Muscle of arm (tissue), 12 donors: ENCODE data around the gene TAMM41. TPM values are rescaled to one million over a fixed set of nuclear protein-coding genes. Genes with fewer than 3 reads are reported as not detected.
"Not testable (repeated sequence)": the region's sequence is repeated elsewhere in the genome, so short reads cannot be mapped to it uniquely, and the experiment has no call there.

Experiments
- DNase-seq: peaks from one replicate; pipeline ENCODE4 v3.0.0-alpha.2; 2013
- polyA plus RNA-seq, 12 donors: library from polyadenylated mRNA; unstranded; fragments of 120-200 nt; gene quantifications; one replicate each; pipeline ENCODE4 v1.2.1, GENCODE V29; 2013; ENCODE audit not compliant: insufficient read length in 12 of 12

Gene TAMM41
- polyA plus RNA-seq, 12 donors = 12.0 to 17.0 (median 14.3) TPM; not detected in 1

GRCh38 chr3:11819146-11819689, 27.5 kb downstream of the TAMM41 start:
- DNase-seq = no peak

GRCh38 chr3:11818033-11818432, 28.7 kb downstream of the TAMM41 start:
- no peak for DNase-seq

GRCh38 chr3:11815111-11815510, 31.6 kb downstream of the TAMM41 start:
- no peak for DNase-seq

- no peak for DNase-seq
Measured at GRCh38 chr3:11814663-11815062, 32.0 kb downstream of the TAMM41 start.

DNA sequence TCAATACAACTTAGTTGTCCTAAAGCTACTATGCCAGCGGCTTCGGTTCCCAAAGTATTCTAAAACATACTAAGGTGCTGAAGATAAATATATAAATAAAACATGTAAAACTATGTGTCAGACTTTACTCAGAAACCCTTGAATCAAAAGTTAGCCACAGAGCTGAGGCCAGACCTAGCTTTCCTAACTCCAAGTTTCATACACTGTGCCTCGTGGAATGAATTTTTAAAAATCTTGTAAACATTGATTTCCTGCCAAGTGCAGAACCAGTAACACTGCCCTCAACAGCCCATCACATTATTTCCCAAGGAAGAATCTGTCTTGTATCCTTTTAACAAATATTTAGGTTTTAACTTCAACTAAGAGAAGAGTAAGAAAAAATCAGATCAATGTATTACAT, 36.4 kb downstream of the TAMM41 start:
- DNase-seq = no peak

GRCh38 chr3:11808231-11808630, 38.5 kb downstream of the TAMM41 start:
- DNase-seq = peak; percentile 9

DNA sequence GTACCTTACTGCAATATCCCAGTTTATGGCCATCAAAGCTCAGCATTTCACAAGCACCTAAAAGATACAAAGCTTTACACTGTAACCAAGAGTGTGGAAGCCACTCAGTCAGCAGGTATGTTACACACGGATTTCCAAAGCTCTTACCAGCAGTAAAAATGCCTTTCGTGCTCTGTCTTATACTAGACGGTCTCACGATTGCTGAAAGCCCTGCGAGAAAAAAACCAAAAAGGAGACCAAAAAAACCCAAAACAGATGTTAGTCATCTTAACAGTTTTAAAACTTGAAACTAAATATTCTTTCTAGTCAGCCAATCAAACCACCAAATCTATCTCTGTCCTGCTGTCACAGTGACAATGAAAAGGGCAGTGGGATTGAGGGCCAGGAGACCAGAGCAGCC, 39.0 kb downstream of the TAMM41 start:
- peak; percentile 3 for DNase-seq

GRCh38 chr3:11805716-11806115, 41.0 kb downstream of the TAMM41 start:
- DNase-seq = no peak

DNA sequence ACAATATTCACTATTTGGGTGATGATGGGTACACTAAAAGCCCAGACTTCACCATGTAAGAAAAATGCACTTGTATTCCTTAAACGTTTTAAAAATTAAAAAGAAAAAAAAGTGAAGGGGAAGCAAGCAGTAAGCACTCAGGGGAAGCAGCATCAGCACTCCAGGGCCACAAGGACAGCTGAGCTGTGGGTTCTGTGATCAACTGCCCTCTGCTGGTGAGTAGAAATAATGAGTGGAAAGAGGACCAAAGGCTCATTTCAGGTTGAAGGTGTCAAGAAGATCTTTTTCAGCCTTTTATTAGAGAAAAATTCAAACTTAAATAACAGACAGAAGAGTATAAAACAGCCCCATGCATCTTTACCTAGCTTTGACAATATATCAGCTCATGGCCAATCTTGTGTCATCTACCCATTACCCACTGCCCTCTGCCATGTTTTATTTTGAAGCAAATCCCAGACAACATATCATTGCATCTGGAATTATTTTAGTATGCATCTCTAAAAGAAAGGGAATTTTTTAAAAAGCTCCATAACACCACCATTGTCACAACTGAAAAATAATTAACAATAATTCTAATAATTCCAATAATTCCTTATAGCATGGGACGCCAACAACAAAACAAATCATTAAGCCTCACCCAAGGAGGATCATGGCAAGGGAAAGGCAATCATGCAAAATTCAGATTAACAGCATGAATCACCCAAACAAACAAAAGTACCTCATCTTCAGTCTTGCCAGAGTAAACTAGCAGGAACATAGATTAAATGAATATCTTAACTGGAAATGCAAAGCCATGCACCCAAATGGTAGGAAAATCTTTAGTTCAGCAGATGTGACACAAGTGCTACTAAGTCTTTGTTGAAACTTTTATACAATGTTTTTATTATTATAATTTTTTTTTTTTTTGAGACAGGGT, 42.5 kb downstream of the TAMM41 start:
- DNase-seq = peak; percentile 15

GRCh38 chr3:11799791-11800190, 46.9 kb downstream of the TAMM41 start:
- DNase-seq = no peak

DNA sequence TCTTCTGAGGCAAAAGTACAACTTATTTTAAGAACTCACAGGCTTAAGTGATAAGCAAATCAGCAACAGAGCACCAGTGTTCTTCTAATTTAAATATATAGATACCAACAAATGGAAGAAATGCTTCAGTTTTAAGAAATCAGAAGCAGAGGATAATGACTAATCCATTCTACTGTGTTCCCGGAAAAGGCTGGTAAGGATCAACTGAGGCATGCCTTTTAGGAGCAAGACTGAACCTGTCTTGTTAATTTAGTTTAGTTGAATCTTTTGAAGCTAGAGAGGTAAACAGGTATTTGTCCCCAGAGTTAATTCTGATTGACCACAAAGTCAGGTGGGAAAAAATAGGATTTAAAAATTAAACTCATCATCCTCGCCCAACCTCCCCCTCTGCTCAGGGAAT, 51.8 kb downstream of the TAMM41 start:
- DNase-seq = no peak

GRCh38 chr3:11791339-11792200, 55.1 kb downstream of the TAMM41 start:
- no peak for DNase-seq

DNA sequence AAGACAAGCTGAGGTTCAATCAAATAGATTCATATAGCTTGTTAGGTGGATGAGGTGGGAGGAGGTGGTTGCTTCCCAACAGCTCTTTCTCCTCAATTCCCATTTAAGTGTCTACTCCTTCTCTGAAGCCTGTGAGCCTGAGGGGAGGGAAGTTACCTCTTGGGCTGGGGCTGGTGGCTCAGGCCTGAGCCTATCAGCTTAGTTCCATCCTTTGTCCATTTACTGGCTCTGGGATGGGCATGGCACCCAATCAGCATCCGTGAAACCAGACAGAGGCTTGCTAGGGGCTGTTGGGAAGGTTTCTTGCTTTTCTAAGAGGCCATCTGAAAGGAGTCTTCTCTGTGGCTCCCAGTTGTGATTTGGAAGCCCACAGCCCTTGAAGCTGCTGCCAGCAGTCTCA, 57.3 kb downstream of the TAMM41 start:
- DNase-seq = no peak

DNA sequence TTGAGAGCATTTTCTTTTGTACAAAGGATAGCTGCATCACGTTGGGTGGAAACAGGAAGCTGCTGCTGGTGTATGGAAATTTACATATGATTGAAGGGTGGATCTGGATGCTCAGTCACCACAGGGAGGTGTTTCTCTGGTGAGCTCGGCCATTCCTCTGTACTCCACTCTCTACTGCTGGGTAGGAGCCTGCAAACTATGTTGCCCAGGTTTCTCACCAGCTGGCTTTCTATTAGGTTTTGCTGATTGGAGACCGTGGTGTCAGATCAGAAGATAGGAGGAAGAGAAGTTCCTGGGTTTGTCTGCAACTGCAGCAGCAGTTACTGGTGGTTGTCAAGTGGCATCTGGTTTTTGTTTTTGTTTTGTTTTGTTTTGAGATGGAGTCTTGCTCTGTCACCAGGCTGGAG, 61.7 kb downstream of the TAMM41 start:
- no peak for DNase-seq

- no peak for DNase-seq
Measured at GRCh38 chr3:11780341-11780740, 66.3 kb downstream of the TAMM41 start.

- no peak for DNase-seq
Measured at GRCh38 chr3:11779626-11780025, 67.1 kb downstream of the TAMM41 start.

DNA sequence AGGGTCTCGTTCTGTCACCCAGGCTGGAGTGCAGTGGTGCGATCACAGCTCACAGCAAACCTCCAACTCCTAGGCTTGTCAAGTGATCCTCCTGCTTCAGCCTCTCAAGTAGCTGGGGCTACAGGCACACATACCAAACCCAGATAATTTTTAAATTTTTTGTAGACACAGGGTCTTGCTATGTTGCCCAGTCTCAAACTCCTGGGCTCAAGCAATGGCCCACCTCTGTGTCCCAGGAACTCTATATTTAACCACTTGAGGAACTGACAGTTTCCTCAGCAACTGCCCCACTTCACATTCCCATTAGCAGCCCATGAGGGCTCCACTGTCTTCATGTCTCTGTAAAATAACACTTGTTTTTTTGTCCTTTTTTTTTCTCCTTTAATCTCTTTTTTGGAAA, 68.4 kb downstream of the TAMM41 start:
- no peak for DNase-seq

DNA sequence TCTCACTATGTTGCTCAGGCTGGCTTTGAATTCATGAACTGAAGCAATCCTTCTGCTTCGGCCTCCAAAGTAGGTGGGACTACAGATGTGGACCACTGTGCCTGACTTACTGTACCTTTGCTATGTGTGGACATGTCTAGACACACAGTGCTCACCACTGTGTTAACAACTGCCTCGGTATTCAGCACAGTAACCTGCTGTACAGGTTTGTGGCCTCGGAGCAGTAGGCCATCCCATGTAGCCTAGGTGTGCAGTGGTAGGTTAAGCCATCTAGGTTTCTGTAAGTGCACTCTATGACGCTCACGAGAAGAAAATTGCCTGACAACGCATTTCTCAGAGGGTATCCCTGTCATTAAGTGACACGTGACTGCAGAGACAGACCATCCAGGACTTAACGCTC, 70.3 kb downstream of the TAMM41 start:
- no peak for DNase-seq

DNA sequence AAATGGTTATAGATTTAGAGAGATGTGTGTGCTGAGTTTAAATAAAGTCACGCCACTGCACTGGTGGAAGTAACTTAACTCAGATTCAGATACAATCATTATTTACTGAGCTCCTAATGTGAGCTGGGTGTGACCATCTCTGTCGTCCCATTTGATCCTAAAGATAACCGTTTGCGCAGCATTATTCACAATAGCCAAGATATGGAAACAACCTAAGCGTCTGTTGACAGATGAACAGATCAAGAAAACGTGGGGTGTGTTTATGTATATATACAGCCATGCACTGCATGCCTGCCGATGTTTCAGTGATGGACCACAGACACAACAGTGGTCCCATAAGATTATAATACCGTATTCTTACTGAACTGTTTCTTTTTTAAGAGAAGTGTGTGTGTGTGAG, 71.2 kb downstream of the TAMM41 start:
- no peak for DNase-seq

- no peak for DNase-seq
Measured at GRCh38 chr3:11774296-11774877, 72.3 kb downstream of the TAMM41 start.

DNA sequence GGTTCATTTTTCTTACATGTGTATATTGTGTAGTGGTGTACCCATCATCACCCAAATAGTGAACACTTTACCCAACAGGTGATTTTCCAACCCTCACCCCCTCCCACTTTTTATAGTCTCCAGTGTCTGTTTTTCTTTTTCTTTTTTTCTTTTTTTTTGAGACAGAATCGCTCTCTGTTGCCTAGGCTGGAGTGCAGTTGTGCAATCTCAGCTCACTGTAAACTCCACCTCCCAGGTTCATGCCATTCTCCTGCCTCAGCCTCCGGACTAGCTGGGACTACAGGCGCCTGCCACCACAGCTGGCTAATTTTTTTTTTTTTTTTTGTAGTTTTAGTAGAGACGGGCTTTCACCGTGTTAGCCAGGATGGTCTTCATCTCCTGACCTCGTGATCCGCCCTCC, 74.8 kb downstream of the TAMM41 start:
- DNase-seq = not testable (repeated sequence)
